ENCODE results near the gene NADK. TPM values are rescaled to one million over a fixed set of nuclear protein-coding genes. Genes with fewer than 3 reads are reported as not detected.
"Not testable (repeated sequence)": the region's sequence is repeated elsewhere in the genome, so short reads cannot be mapped to it uniquely, and the experiment has no call there.

NADK gene
- total RNA-seq, 6 experiments from 2014 or later = 80.3 to 143 (median 100) TPM

DNA sequence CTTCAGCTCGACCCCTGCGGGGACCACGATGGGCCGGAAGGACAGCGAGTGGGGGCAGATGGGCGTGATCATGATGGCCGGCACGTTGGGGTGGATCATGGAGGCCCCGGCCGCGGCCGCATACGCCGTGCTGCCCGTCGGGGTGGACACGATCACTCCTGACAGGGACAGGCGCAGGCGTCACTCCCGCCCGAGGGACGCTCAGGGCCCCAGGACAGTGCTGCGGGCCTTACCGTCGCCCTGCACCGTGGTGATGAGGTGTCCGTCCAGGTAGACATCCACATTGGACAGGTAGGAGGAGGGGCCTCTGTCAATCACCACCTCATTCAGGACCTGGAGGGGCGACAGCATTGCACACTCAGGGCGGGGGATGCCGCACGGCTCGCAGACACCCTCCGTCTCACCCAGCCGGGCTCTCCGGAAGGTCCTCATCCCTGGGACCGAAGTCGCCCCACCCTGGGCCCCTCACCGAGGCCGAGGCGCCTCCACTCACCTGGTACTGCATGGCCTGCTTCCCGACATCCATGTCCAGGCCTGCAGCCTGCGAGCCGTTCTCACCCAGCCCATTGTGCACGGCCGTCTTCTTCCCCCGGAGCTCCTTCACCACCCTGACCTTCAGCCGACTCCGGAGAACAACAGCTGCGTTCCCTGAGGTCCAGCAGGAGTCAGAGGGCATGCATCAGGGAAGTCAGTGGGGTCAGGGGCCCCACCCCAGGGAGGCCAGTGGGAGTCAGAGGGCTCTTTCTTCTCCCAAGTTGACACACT is 24.0 kb downstream of the NADK start:
- intact Hi-C loops (cut with DNase I) = loop anchor here in 1 of 2 donors (10.0 kb wide), 1 partner anchor 151 kb away; no protein-coding TSS in a partner anchor
- WGBS (ENCODE audit: insufficient coverage, low coverage, low lambda C conversion rate, missing lambda C conversion rate) = 100% methylated on average over 2 of the region's 49 CpGs
- TF ChIP-seq, protein P1, sequence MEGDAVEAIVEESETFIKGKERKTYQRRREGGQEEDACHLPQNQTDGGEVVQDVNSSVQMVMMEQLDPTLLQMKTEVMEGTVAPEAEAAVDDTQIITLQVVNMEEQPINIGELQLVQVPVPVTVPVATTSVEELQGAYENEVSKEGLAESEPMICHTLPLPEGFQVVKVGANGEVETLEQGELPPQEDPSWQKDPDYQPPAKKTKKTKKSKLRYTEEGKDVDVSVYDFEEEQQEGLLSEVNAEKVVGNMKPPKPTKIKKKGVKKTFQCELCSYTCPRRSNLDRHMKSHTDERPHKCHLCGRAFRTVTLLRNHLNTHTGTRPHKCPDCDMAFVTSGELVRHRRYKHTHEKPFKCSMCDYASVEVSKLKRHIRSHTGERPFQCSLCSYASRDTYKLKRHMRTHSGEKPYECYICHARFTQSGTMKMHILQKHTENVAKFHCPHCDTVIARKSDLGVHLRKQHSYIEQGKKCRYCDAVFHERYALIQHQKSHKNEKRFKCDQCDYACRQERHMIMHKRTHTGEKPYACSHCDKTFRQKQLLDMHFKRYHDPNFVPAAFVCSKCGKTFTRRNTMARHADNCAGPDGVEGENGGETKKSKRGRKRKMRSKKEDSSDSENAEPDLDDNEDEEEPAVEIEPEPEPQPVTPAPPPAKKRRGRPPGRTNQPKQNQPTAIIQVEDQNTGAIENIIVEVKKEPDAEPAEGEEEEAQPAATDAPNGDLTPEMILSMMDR (IDR thresholded peaks at IDR 0.05) = no peak
- Histone ChIP-seq H3K9me3 (no peaks in the 10 kb centered on the region), H3K36me3 (peaks cover 0 to 48% (median 10%) of the 10 kb centered on the region in 4 donors), H3K27ac (no peak overlapping the region), H3K27me3 (no peaks in the 10 kb centered on the region), H3K4me3 (no peak overlapping the region), H3K4me1 (peaks cover 0 to 30% (median 5%) of the 10 kb centered on the region in 4 donors)
- ATAC-seq (no peak), DNase-seq (peak; percentile 31 to 59 (median 44))

DNA sequence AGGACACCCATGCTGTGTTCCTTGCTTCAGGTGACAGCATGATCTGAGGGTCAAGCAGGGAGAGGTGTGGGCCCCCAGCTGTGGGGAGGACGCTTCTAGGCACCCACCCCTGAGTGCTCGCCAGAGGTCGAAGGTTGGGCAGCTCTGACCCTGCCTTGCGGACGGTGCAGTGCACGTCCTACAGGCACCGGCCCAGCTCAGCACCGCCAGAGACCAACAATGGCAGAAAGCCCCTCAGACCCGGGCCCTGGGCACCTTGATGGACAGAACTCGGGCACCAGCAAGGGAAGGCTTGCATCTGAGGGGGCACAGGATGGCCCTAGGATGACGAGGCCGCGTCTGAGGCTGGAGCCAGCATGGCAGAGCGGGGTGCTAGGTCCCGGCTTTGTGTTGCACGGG is 24.7 kb downstream of the NADK start:
- H3K36me3 ChIP-seq = peaks cover 0 to 48% (median 10%) of the 10 kb centered on the region in 4 donors
- H3K9me3 ChIP-seq = no peaks in the 10 kb centered on the region
- DNase-seq (peak in 2 of 3 donors; percentile 37 to 61), ATAC-seq (peak; percentile 3 to 20 (median 10))
- TF ChIP-seq, protein P1 (IDR thresholded peaks at IDR 0.05) = peak in 1 of 4 donors; percentile 1
- TF ChIP-seq POLR2A (IDR thresholded peaks at IDR 0.05) = no peak
- peaks cover 0 to 26% (median 3%) of the 10 kb centered on the region in 4 donors for H3K4me1 ChIP-seq
- no CpG with 5 or more reads among the region's 16 CpGs for WGBS (ENCODE audit: insufficient coverage, low coverage, low lambda C conversion rate, missing lambda C conversion rate)
- H3K4me3 ChIP-seq = no peak overlapping the region
- H3K27me3 ChIP-seq = no peaks in the 10 kb centered on the region
- no peak overlapping the region for H3K27ac ChIP-seq
- intact Hi-C loops (cut with DNase I) = loop anchor here in 1 of 2 donors (10.0 kb wide), 1 partner anchor 151 kb away; no protein-coding TSS in a partner anchor

- WGBS (ENCODE audit: insufficient coverage, low coverage, low lambda C conversion rate, missing lambda C conversion rate) = 71% methylated on average over 10 of the region's 37 CpGs
- Histone ChIP-seq H3K27me3 (no peaks in the 10 kb centered on the region), H3K4me3 (no peak overlapping the region), H3K36me3 (peaks cover 0 to 48% (median 10%) of the 10 kb centered on the region in 4 donors), H3K4me1 (peaks cover 0 to 21% (median 0%) of the 10 kb centered on the region in 4 donors), H3K9me3 (no peaks in the 10 kb centered on the region), H3K27ac (no peak overlapping the region)
- intact Hi-C loops (cut with DNase I) = loop anchor here in 1 of 2 donors (10.0 kb wide), 1 partner anchor 152 kb away; no protein-coding TSS in a partner anchor
- DNase-seq = peak; percentile 70 to 75 (median 74)
- peak; percentile 56 to 71 (median 66) for ATAC-seq
- TF ChIP-seq, protein P1 (IDR thresholded peaks at IDR 0.05) = peak; percentile 68 to 78 (median 72)
- no peak for TF ChIP-seq POLR2A (IDR thresholded peaks at IDR 0.05)
Measured at GRCh38 chr1:1752636-1753606, 25.3 kb downstream of the NADK start.

GRCh38 chr1:1752190-1752589 is 26.1 kb downstream of the NADK start:
- Histone ChIP-seq H3K27me3 (no peaks in the 10 kb centered on the region), H3K9me3 (no peaks in the 10 kb centered on the region), H3K4me1 (peaks cover 0 to 17% (median 0%) of the 10 kb centered on the region in 4 donors), H3K36me3 (peaks cover 0 to 48% (median 10%) of the 10 kb centered on the region in 4 donors), H3K4me3 (no peak overlapping the region), H3K27ac (no peak overlapping the region)
- intact Hi-C loops (cut with DNase I) = loop anchor here in 1 of 2 donors (10.0 kb wide), 1 partner anchor 153 kb away; no protein-coding TSS in a partner anchor
- WGBS (ENCODE audit: insufficient coverage, low coverage, low lambda C conversion rate, missing lambda C conversion rate) = 79% methylated on average over 5 of the region's 11 CpGs
- TF ChIP-seq, protein P1 (IDR thresholded peaks at IDR 0.05) = no peak
- no peak for TF ChIP-seq POLR2A (IDR thresholded peaks at IDR 0.05)
- ATAC-seq = no peak
- peak in 1 of 3 donors; percentile 45 for DNase-seq

- WGBS (ENCODE audit: insufficient coverage, low coverage, low lambda C conversion rate, missing lambda C conversion rate) = 80% methylated on average over 1 of the region's 9 CpGs
Measured at GRCh38 chr1:1749941-1750340, 28.3 kb downstream of the NADK start.

More at GRCh38 chr1:1749941-1750340, 28.3 kb downstream of the NADK start:
- not testable (repeated sequence) for H3K9me3 ChIP-seq, H3K27me3 ChIP-seq, ATAC-seq, H3K27ac ChIP-seq, H3K4me3 ChIP-seq
- DNase-seq = peak in 2 of 3 donors; percentile 25 to 47
- intact Hi-C loops (cut with DNase I) = loop anchor here in 1 of 2 donors (10.0 kb wide), 1 partner anchor 155 kb away; no protein-coding TSS in a partner anchor
- H3K4me1 ChIP-seq = peaks cover 0 to 11% (median 0%) of the 10 kb centered on the region in 4 donors
- H3K36me3 ChIP-seq = peaks cover 0 to 27% (median 2%) of the 10 kb centered on the region in 4 donors
